Endothelial cell of umbilical vein (primary cell): ENCODE results near the gene GFER. TPM values are rescaled to one million over a fixed set of nuclear protein-coding genes. Genes with fewer than 3 reads are reported as not detected.
A peak's percentile ranks its signal among the peaks of the same experiment; 100 is the strongest.

Experiments used
- BruUV-seq: library from RNA; stranded (reverse); fragments of 400-500 nt; replicated peaks from 2 replicates; lab custom pipeline; 2021; lab: Mats Ljungman, UMichigan
- CTCF ChIA-PET: fragments of 300-600, 350-600 bp; sonication (Branson Sonifier 250); formaldehyde crosslinking; loops from one replicate; lab custom pipeline; 2021; ENCODE audit warnings: antibody characterized with exemption, inconsistent platforms; lab: Charles Lee
- POLR2A ChIA-PET: fragments of 300-600, 350-600 bp; sonication (Branson Sonifier 250); formaldehyde crosslinking; loops from one replicate; lab custom pipeline; 2021; ENCODE audit warnings: antibody characterized with exemption, inconsistent platforms; lab: Charles Lee
- DNase-seq: peaks from one replicate; pipeline ENCODE4 v3.0.0-alpha.2; 2011; ENCODE audit warnings: low read depth, low spot score
- FAIRE-seq: peaks from 2 replicates; lab custom pipeline; 2011; peaks lifted over from hg19 to GRCh38; lab: Jason Lieb, UNC
- H2AFZ ChIP-seq: 2 replicates; pipeline ENCODE4 v1.6.0; 2012; ENCODE audit warnings: low read depth, low read length, control low read depth, inconsistent platforms
- H3K27ac ChIP-seq: 2 replicates; pipeline ENCODE4 v1.5.1; 2011; ENCODE audit warnings: low read depth, mild to moderate bottlenecking, control low read depth, low read length, moderate library complexity; ENCODE audit not compliant: insufficient read depth
- H3K27me3 ChIP-seq, 2 experiments: 2 replicates each; pipeline versions ENCODE4 v1.6.0 to v1.6.1; 2011; ENCODE audit warnings: low read length in 2 of 2, mixed read lengths in 1 of 2; ENCODE audit not compliant: control insufficient read depth in 2 of 2, insufficient read depth in 2 of 2
- H3K36me3 ChIP-seq, 2 experiments: 2 replicates in 1 of 2; 3 replicates in 1 of 2; pipeline ENCODE4 v1.5.1; 2011; ENCODE audit warnings: low read length in 2 of 2, mild to moderate bottlenecking in 1 of 2, moderate library complexity in 1 of 2; ENCODE audit not compliant: control insufficient read depth in 2 of 2, insufficient read depth in 2 of 2; ENCODE audit errors: extremely low read depth in 1 of 2
- H3K4me1 ChIP-seq: 3 replicates; pipeline ENCODE4 v1.5.1; 2011; ENCODE audit warnings: mild to moderate bottlenecking, low read length; ENCODE audit not compliant: control insufficient read depth, insufficient read depth; ENCODE audit errors: extremely low read depth
- H3K4me2 ChIP-seq: 2 replicates; pipeline ENCODE4 v1.6.1; 2011; ENCODE audit warnings: low read length, control low read depth, mixed read lengths; ENCODE audit not compliant: insufficient read depth
- H3K4me3 ChIP-seq, 3 experiments: fragments of 200-600 bp in 1 of 3; sonication (generic), shearing (Covaris generic) in 1 of 3; replicated peaks in 1 of 3; 2 replicates each; pipeline ENCODE4 v1.5.1; 2011 to 2016; ENCODE audit warnings: control low read depth in 3 of 3, low read length in 3 of 3, mild to moderate bottlenecking in 2 of 3, inconsistent platforms in 1 of 3, low read depth in 1 of 3, moderate library complexity in 1 of 3; ENCODE audit not compliant: insufficient read depth in 1 of 3
- H3K79me2 ChIP-seq: 2 replicates; pipeline ENCODE4 v1.6.0; 2012; ENCODE audit warnings: low read length, inconsistent platforms; ENCODE audit not compliant: control insufficient read depth, insufficient read depth
- H3K9ac ChIP-seq: replicated peaks from 2 replicates; pipeline ENCODE3; 2011; ENCODE audit warnings: low read length, control low read depth; ENCODE audit not compliant: insufficient read depth; ENCODE audit errors: extremely low read depth
- H3K9me1 ChIP-seq: replicated peaks from 3 replicates; pipeline ENCODE4 v1.6.0; 2011; ENCODE audit warnings: mild to moderate bottlenecking, low read length; ENCODE audit not compliant: control insufficient read depth, insufficient read depth; ENCODE audit errors: extremely low read depth
- H3K9me3 ChIP-seq: replicated peaks from 2 replicates; pipeline ENCODE4 v1.5.1; 2012; ENCODE audit warnings: low read length, inconsistent platforms; ENCODE audit not compliant: control insufficient read depth, insufficient read depth
- H4K20me1 ChIP-seq: replicated peaks from 2 replicates; pipeline ENCODE3; 2011; ENCODE audit warnings: mild to moderate bottlenecking, low read length; ENCODE audit not compliant: control insufficient read depth, insufficient read depth; ENCODE audit errors: extremely low read depth
- FOS ChIP-seq: IDR thresholded peaks from 2 replicates; pipeline ENCODE4 v1.6.1; 2011; ENCODE audit warnings: mild to moderate bottlenecking, low read length, moderate library complexity, borderline replicate concordance; ENCODE audit not compliant: insufficient read depth
- JUN ChIP-seq: IDR thresholded peaks from 2 replicates; pipeline ENCODE4 v1.6.1; 2011; ENCODE audit warnings: borderline replicate concordance, low read depth; ENCODE audit not compliant: insufficient read length, insufficient read depth
- MAX ChIP-seq: IDR thresholded peaks from 2 replicates; pipeline ENCODE4 v1.6.1; 2011; ENCODE audit not compliant: insufficient read depth, insufficient read length
- MYC ChIP-seq: IDR thresholded peaks from one replicate; pipeline ENCODE4 v1.6.1; 2011; ENCODE audit warnings: mild to moderate bottlenecking, low read depth, low read length
- POLR2A ChIP-seq: IDR thresholded peaks from 2 replicates; pipeline ENCODE4 v1.6.1; 2012; ENCODE audit warnings: low read depth, mild to moderate bottlenecking, control low read depth, low read length
- POLR2AphosphoS5 ChIP-seq: IDR thresholded peaks from 2 replicates; pipeline ENCODE4 v1.6.1; 2012; ENCODE audit warnings: low read depth, mild to moderate bottlenecking, control low read depth, low read length, moderate library complexity; ENCODE audit not compliant: insufficient read depth
- dilution Hi-C: fragments of 300-500 bp; cut with MboI; formaldehyde crosslinking; loops from one replicate; pipeline ENCODE4 v1.15.0; 2019; ENCODE audit warnings: low sequenced_read_pairs; ENCODE audit not compliant: extremely low pct_ligation_motif_present
- intact Hi-C: fragments of 100-400 bp; cut with micrococcal nuclease; formaldehyde crosslinking; loops from one replicate; pipeline ENCODE4 v1.10.0; 2022
- polyA plus RNA-seq, 4 experiments: library from polyadenylated mRNA; depleted of rRNA in 3 of 4; stranded (reverse) in 3 of 4; unstranded in 1 of 4; fragments of >200 nt; gene quantifications; 2 replicates each; pipeline versions ENCODE4 v1.2.1 to v1.2.3, GENCODE V29; 2011 to 2012; ENCODE audit warnings: missing spikeins in 1 of 4
- total RNA-seq: library from RNA; stranded (reverse); gene quantifications from 2 replicates; pipeline ENCODE4 v1.2.3, GENCODE V29; 2021
- TF ChIP-seq, protein P1 (sequence below), 2 donors: IDR thresholded peaks; 1 replicate in 1 of 2; 2 replicates in 1 of 2; pipeline ENCODE4 v1.5.1; 2011; ENCODE audit warnings: low read length in 2 of 2, mild to moderate bottlenecking in 2 of 2, moderate library complexity in 2 of 2, control low read depth in 1 of 2, inconsistent platforms in 1 of 2, low read depth in 1 of 2; ENCODE audit not compliant: insufficient read depth in 1 of 2; ENCODE audit errors: extremely low read depth in 1 of 2

GFER gene
- total and polyA plus RNA-seq, 2 donors (not counting 3 experiments of a cell fraction or from before 2014, with no cell fraction given): 13.7 to 29.9 TPM

DNA sequence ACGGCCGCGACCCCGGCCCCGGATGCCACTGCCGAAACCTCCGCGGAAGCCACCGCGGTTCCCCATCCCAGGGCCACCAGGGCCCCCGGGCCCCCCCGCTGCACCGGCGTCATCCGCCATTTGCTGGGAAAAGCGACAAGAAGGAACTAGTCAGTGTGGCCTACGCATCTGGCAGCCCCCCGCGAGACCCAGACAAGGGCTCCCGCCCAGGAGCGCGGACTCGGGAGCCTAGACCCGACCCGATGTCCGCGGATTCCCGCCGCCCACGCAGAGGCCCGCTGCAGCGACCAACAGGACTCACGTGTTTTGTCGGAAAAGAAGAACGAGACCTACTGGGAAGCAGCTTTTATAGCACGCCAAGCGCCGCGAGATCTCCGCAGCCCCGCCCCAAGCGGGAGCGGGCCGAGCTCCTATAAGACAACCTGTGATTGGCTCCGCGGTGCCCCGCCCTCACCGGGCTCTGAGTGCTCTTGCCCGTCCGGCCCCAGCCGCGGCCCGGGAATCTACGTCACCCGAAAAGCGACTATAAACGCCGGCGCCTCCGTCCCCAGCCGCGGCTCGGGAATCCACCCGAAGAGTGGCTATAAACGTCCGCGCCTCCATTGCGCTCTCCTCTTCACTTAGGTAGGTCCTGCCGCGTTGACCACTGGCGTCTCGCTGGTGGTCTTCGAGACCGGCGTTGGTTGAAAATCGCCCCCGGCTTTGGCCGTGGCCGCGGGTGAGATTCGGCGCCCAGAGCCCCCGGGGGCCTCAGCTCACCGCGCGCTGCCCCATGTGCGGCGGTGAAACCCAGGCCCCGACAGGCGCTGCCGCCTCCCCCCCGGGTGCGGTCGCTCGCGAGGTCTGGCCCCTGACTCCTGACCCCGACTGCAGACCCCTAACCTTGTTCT is 19.2 kb upstream of the GFER start, which contains the start of gene RPS2:
Gene RPS2, minus strand, starts transcription at position 321 of the 890 bp plus-strand sequence. Its CDS starts 201 bp downstream, at position 120.
- TF ChIP-seq MAX (peak; percentile 81), POLR2A (peak; percentile 100), MYC (peak; percentile 83), FOS (peak; percentile 10), POLR2AphosphoS5 (peak; percentile 100), JUN (no peak)
- TF ChIP-seq, protein P1, sequence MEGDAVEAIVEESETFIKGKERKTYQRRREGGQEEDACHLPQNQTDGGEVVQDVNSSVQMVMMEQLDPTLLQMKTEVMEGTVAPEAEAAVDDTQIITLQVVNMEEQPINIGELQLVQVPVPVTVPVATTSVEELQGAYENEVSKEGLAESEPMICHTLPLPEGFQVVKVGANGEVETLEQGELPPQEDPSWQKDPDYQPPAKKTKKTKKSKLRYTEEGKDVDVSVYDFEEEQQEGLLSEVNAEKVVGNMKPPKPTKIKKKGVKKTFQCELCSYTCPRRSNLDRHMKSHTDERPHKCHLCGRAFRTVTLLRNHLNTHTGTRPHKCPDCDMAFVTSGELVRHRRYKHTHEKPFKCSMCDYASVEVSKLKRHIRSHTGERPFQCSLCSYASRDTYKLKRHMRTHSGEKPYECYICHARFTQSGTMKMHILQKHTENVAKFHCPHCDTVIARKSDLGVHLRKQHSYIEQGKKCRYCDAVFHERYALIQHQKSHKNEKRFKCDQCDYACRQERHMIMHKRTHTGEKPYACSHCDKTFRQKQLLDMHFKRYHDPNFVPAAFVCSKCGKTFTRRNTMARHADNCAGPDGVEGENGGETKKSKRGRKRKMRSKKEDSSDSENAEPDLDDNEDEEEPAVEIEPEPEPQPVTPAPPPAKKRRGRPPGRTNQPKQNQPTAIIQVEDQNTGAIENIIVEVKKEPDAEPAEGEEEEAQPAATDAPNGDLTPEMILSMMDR (IDR thresholded peaks at IDR 0.05; ENCODE audit: extremely low read depth in 1 of 2, insufficient read depth in 1 of 2, low read depth in 1 of 2, low read length in 2 of 2): no peak
- Histone ChIP-seq H3K27ac (peak within 1 kb of the TSS; percentile 76), H3K4me3 (peak within 1 kb of the TSS; percentile 85 to 95 (median 89)), H3K36me3 (peaks cover 8 to 17% of the 10 kb centered on the region in 2 experiments), H4K20me1 (no peaks in the 10 kb centered on the region), H3K79me2 (peaks cover 47% of the 10 kb centered on the region), H3K4me1 (peaks cover 27% of the 10 kb centered on the region), H3K4me2 (peak within 1 kb of the TSS; percentile 95), H3K9ac (peak within 1 kb of the TSS; percentile 92), H2AFZ (peak within 1 kb of the TSS; percentile 9), H3K9me3 (no peaks in the 10 kb centered on the region), H3K9me1 (no peaks in the 10 kb centered on the region), H3K27me3 (no peaks in the 10 kb centered on the region)
- intact Hi-C loops: loop anchor here (2.0 kb wide), 1 partner anchor 44 kb away; the partner anchor contains the start of gene ZNF598
- dilution Hi-C loops: no loop called here
- FAIRE-seq (peak; percentile 98), DNase-seq (peak; percentile 99)
- CTCF ChIA-PET: interaction anchor here (0.9 to 1.6 kb wide), 4 partner anchors 12 to 176 kb away, joined by 3 to 7 read pairs (median 4); partner anchors contain the start of gene GFER
- POLR2A ChIA-PET: interaction anchor here (0.6 to 1.4 kb wide), 14 partner anchors 9 to 544 kb away, joined by 3 to 11 read pairs (median 4); partner anchors contain the start of genes MSRB1, NTHL1, NUBP2 and SPSB3
- TSS peak; percentile 89 for BruUV-seq
